K562 (cell line): ENCODE results near the gene PSMA1. TPM values are rescaled to one million over a fixed set of nuclear protein-coding genes. Genes with fewer than 3 reads are reported as not detected.
A peak's percentile ranks its signal among the peaks of the same experiment; 100 is the strongest.

Source experiments
- CBX1 ChIP-seq: sonication (generic); IDR thresholded peaks from 2 replicates; pipeline ENCODE4 v1.6.1; 2016; ENCODE audit warnings: antibody characterized with exemption, low read depth, mild to moderate bottlenecking
- CCAR2 ChIP-seq: fragments of 200-400 bp; formaldehyde crosslinking; IDR thresholded peaks from 2 replicates; pipeline ENCODE4 v1.6.1; 2017; ENCODE audit warnings: mild to moderate bottlenecking, low read depth, low read length
- CREM ChIP-seq: IDR thresholded peaks from 2 replicates; pipeline ENCODE4 v1.6.1; 2014; ENCODE audit warnings: antibody characterized with exemption, low read depth
- E2F1 ChIP-seq: sonication (generic); formaldehyde crosslinking; IDR thresholded peaks from 2 replicates; pipeline ENCODE4 v1.8.1; 2023; ENCODE audit warnings: mild to moderate bottlenecking, missing genetic modification reagents, moderate library complexity
- HEY1 ChIP-seq: fragments of 250-450 bp; sonication (Bioruptor Pico); IDR thresholded peaks from 2 replicates; pipeline ENCODE4 v1.5.0; 2020; ENCODE audit warnings: mild to moderate bottlenecking, moderate library complexity, borderline replicate concordance
- KLF1 ChIP-seq: fragments of 450-650 bp; IDR thresholded peaks from 2 replicates; pipeline ENCODE4 v1.6.1; 2016; ENCODE audit warnings: missing genetic modification characterization, missing compliant biosample characterization
- MCM2 ChIP-seq: fragments of 450-650 bp; IDR thresholded peaks from 2 replicates; pipeline ENCODE4 v1.6.1; 2017; ENCODE audit warnings: low read depth, mild to moderate bottlenecking
- MEF2A ChIP-seq: IDR thresholded peaks from 2 replicates; pipeline ENCODE4 v1.6.1; 2011; ENCODE audit warnings: low read depth, mild to moderate bottlenecking, low read length, moderate library complexity; ENCODE audit not compliant: control insufficient read depth
- MEIS2 ChIP-seq: fragments of 450-650 bp; IDR thresholded peaks from 2 replicates; pipeline ENCODE4 v1.6.1; 2014; ENCODE audit warnings: mild to moderate bottlenecking; ENCODE audit not compliant: partially characterized antibody
- MTF1 ChIP-seq: fragments of 250-450 bp; sonication (Bioruptor Pico); IDR thresholded peaks from 2 replicates; pipeline ENCODE4 v1.9.0; 2021; ENCODE audit warnings: moderate library complexity, mild to moderate bottlenecking, inconsistent platforms, borderline replicate concordance
- NCOR1 ChIP-seq: fragments of 450-650 bp; IDR thresholded peaks from 2 replicates; pipeline ENCODE4 v1.6.1; 2016; ENCODE audit warnings: mild to moderate bottlenecking, moderate library complexity
- NFE2 ChIP-seq: IDR thresholded peaks from 2 replicates; pipeline ENCODE4 v1.6.1; 2014; ENCODE audit warnings: antibody characterized with exemption, low read depth
- NFE2L1 ChIP-seq: fragments of 450-650 bp; IDR thresholded peaks from 2 replicates; pipeline ENCODE4 v1.6.1; 2016; ENCODE audit warnings: missing genetic modification characterization, low read depth, mild to moderate bottlenecking, missing compliant biosample characterization, moderate library complexity, borderline replicate concordance
- SMAD3 ChIP-seq: fragments of 450-650 bp; formaldehyde crosslinking; conservative IDR thresholded peaks from 2 replicates; pipeline ENCODE4 v1.4.0; 2020; ENCODE audit warnings: mild to moderate bottlenecking
- SNIP1 ChIP-seq: fragments of 450-650 bp; IDR thresholded peaks from 2 replicates; pipeline ENCODE4 v1.7.1; 2017; ENCODE audit warnings: low read depth, mild to moderate bottlenecking
- TBP ChIP-seq: optimal IDR thresholded peaks from 2 replicates; pipeline ENCODE3; 2011; ENCODE audit warnings: low read depth, low read length, improper control_type of control experiment
- TRIM24 ChIP-seq, 2 experiments: fragments of 450-650 bp; IDR thresholded peaks; 2 replicates each; pipeline ENCODE4 v1.6.1; 2016
- ZNF707 ChIP-seq: fragments of 250-450 bp; sonication (Bioruptor Pico); conservative IDR thresholded peaks from 2 replicates; pipeline ENCODE4 v1.8.0; 2022; ENCODE audit warnings: inconsistent platforms, mild to moderate bottlenecking, moderate library complexity
- polyA plus RNA-seq, 8 experiments: library from polyadenylated mRNA; depleted of rRNA in 4 of 8; stranded (reverse) in 5 of 8; unstranded in 3 of 8; fragments of >200 nt; fragmentation: Nextera tagmentation in 2 of 8; fragmentation: Illumina TruSeq in 1 of 8; extraction: Ambion mirVana in 2 of 8; extraction: Trizol in 1 of 8; gene quantifications; 2 replicates each; pipeline versions ENCODE4 v1.2.1 to v1.2.3, GENCODE V29; 2011 to 2014; ENCODE audit warnings: inconsistent platforms in 1 of 8, missing spikeins in 1 of 8
- total RNA-seq, 7 experiments: library from RNA; depleted of rRNA in 6 of 7; stranded (reverse); fragments of >200 nt in 6 of 7; fragmentation: Illumina TruSeq in 2 of 7; extraction: Trizol in 2 of 7; gene quantifications; 2 replicates each; pipeline versions ENCODE4 v1.2.1 to v1.2.3, GENCODE V29; 2011 to 2021; ENCODE audit warnings: low replicate concordance in 1 of 7
- TF ChIP-seq, protein P1 (sequence below): fragments of 450-650 bp; IDR thresholded peaks from 2 replicates; pipeline ENCODE4 v1.6.1; 2016; ENCODE audit warnings: mild to moderate bottlenecking, moderate library complexity

The PSMA1 gene
- total and polyA plus RNA-seq, 9 of the 15 experiments (the other 6 are each of a cell fraction or from before 2014, with no cell fraction given): 283 to 1,007 (median 424) TPM

- no peak for TF ChIP-seq HEY1 (CRISPR knock-in tag)
- no peak for TF ChIP-seq MEIS2
- no peak for TF ChIP-seq CBX1
- no peak for TF ChIP-seq SMAD3
- TF ChIP-seq NCOR1: no peak
- TF ChIP-seq E2F1 (CRISPR knock-in tag): no peak
- TF ChIP-seq CCAR2: no peak
- 0 out of 4 replicates have a peak, but pooled peaks of 1 of the 2 experiments have one; percentile 22 for TF ChIP-seq TRIM24 (IDR thresholded peaks at IDR 0.05)
- TF ChIP-seq KLF1 (tag): no peak
- TF ChIP-seq MEF2A: peak; percentile 54; the same call in 1 of the 2 replicates
- TF ChIP-seq SNIP1: no peak
- TF ChIP-seq TBP: no peak
- no peak for TF ChIP-seq CREM
- TF ChIP-seq ZNF707 (CRISPR knock-in tag): no peak
- TF ChIP-seq, protein P1, sequence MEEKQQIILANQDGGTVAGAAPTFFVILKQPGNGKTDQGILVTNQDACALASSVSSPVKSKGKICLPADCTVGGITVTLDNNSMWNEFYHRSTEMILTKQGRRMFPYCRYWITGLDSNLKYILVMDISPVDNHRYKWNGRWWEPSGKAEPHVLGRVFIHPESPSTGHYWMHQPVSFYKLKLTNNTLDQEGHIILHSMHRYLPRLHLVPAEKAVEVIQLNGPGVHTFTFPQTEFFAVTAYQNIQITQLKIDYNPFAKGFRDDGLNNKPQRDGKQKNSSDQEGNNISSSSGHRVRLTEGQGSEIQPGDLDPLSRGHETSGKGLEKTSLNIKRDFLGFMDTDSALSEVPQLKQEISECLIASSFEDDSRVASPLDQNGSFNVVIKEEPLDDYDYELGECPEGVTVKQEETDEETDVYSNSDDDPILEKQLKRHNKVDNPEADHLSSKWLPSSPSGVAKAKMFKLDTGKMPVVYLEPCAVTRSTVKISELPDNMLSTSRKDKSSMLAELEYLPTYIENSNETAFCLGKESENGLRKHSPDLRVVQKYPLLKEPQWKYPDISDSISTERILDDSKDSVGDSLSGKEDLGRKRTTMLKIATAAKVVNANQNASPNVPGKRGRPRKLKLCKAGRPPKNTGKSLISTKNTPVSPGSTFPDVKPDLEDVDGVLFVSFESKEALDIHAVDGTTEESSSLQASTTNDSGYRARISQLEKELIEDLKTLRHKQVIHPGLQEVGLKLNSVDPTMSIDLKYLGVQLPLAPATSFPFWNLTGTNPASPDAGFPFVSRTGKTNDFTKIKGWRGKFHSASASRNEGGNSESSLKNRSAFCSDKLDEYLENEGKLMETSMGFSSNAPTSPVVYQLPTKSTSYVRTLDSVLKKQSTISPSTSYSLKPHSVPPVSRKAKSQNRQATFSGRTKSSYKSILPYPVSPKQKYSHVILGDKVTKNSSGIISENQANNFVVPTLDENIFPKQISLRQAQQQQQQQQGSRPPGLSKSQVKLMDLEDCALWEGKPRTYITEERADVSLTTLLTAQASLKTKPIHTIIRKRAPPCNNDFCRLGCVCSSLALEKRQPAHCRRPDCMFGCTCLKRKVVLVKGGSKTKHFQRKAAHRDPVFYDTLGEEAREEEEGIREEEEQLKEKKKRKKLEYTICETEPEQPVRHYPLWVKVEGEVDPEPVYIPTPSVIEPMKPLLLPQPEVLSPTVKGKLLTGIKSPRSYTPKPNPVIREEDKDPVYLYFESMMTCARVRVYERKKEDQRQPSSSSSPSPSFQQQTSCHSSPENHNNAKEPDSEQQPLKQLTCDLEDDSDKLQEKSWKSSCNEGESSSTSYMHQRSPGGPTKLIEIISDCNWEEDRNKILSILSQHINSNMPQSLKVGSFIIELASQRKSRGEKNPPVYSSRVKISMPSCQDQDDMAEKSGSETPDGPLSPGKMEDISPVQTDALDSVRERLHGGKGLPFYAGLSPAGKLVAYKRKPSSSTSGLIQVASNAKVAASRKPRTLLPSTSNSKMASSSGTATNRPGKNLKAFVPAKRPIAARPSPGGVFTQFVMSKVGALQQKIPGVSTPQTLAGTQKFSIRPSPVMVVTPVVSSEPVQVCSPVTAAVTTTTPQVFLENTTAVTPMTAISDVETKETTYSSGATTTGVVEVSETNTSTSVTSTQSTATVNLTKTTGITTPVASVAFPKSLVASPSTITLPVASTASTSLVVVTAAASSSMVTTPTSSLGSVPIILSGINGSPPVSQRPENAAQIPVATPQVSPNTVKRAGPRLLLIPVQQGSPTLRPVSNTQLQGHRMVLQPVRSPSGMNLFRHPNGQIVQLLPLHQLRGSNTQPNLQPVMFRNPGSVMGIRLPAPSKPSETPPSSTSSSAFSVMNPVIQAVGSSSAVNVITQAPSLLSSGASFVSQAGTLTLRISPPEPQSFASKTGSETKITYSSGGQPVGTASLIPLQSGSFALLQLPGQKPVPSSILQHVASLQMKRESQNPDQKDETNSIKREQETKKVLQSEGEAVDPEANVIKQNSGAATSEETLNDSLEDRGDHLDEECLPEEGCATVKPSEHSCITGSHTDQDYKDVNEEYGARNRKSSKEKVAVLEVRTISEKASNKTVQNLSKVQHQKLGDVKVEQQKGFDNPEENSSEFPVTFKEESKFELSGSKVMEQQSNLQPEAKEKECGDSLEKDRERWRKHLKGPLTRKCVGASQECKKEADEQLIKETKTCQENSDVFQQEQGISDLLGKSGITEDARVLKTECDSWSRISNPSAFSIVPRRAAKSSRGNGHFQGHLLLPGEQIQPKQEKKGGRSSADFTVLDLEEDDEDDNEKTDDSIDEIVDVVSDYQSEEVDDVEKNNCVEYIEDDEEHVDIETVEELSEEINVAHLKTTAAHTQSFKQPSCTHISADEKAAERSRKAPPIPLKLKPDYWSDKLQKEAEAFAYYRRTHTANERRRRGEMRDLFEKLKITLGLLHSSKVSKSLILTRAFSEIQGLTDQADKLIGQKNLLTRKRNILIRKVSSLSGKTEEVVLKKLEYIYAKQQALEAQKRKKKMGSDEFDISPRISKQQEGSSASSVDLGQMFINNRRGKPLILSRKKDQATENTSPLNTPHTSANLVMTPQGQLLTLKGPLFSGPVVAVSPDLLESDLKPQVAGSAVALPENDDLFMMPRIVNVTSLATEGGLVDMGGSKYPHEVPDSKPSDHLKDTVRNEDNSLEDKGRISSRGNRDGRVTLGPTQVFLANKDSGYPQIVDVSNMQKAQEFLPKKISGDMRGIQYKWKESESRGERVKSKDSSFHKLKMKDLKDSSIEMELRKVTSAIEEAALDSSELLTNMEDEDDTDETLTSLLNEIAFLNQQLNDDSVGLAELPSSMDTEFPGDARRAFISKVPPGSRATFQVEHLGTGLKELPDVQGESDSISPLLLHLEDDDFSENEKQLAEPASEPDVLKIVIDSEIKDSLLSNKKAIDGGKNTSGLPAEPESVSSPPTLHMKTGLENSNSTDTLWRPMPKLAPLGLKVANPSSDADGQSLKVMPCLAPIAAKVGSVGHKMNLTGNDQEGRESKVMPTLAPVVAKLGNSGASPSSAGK: no peak; the same call in 1 of the 2 replicates
- peak; percentile 94 for TF ChIP-seq NFE2
- TF ChIP-seq MCM2: no peak
- no peak for TF ChIP-seq MTF1
- TF ChIP-seq NFE2L1 (tag): peak; percentile 92
Observed at GRCh38 chr11:14544611-14545010, 24.4 kb upstream of the PSMA1 start (continued).
